K562 (cell line): ENCODE results near the gene BNIP5. TPM values are rescaled to one million over a fixed set of nuclear protein-coding genes. Genes with fewer than 3 reads are reported as not detected.

ENCODE experiments used
- ATAC-seq: fragments of 200-7000 bp; cut with Tn5 transposase; 3 replicates; pipeline ENCODE4 v1.9.1; 2020; ENCODE audit warnings: moderate library complexity
- BruUV-seq: library from RNA; stranded (reverse); fragments of 400-500 nt; replicated peaks from 2 replicates; lab custom pipeline; 2021; lab: Mats Ljungman, UMichigan
- CTCF ChIA-PET: fragments of 300-600 bp; formaldehyde crosslinking; extraction: SDS; loops from one replicate; lab custom pipeline; 2021; ENCODE audit warnings: low intra/inter-chr PET ratio; lab: Yijun Ruan, JAX
- POLR2A ChIA-PET: fragments of 300-600, 350-650 bp; sonication (Branson Sonifier 250); formaldehyde crosslinking; extraction: SDS; loops from one replicate; lab custom pipeline; 2021; ENCODE audit warnings: antibody characterized with exemption, inconsistent platforms; lab: Yijun Ruan, JAX
- DNase-seq, 4 experiments: peaks; one replicate each; pipeline versions ENCODE4 v3.0.0 to v3.0.0-alpha.2; 2011 to 2018; ENCODE audit warnings: low spot score in 3 of 4, mixed read lengths in 3 of 4; ENCODE audit errors: extremely low read depth in 1 of 4
- FAIRE-seq: peaks from 2 replicates; lab custom pipeline; 2011; peaks lifted over from hg19 to GRCh38; lab: Jason Lieb, UNC
- H2AFZ ChIP-seq: 2 replicates; pipeline ENCODE4 v1.6.0; 2011; ENCODE audit warnings: low read depth, low read length, control low read depth, inconsistent platforms
- H3K27ac ChIP-seq: fragments of 200-600 bp; 3 replicates; pipeline ENCODE4 v1.8.0; 2011; ENCODE audit warnings: low read depth, mild to moderate bottlenecking, control low read depth, inconsistent platforms, low read length, moderate library complexity, mixed read lengths; ENCODE audit errors: extremely low read depth
- H3K27me3 ChIP-seq, 2 experiments: fragments of 300-600 bp in 1 of 2; 2 replicates in 1 of 2; 3 replicates in 1 of 2; pipeline versions ENCODE4 v1.6.0 to v1.8.0; 2011; ENCODE audit warnings: inconsistent platforms in 2 of 2, low read length in 2 of 2, mild to moderate bottlenecking in 1 of 2, mixed read lengths in 1 of 2, moderate library complexity in 1 of 2; ENCODE audit not compliant: control insufficient read depth in 2 of 2, insufficient read depth in 2 of 2
- H3K36me3 ChIP-seq: fragments of 300-600 bp; 3 replicates; pipeline ENCODE4 v1.8.0; 2011; ENCODE audit warnings: mild to moderate bottlenecking, low read length, inconsistent platforms; ENCODE audit not compliant: control insufficient read depth, insufficient read depth
- H3K4me1 ChIP-seq, 2 experiments: fragments of 200-600 bp in 1 of 2; replicated peaks in 1 of 2; 2 replicates in 1 of 2; 3 replicates in 1 of 2; pipeline versions ENCODE4 v1.5.1 to v1.8.0; 2011; ENCODE audit warnings: inconsistent platforms in 2 of 2, low read length in 2 of 2, mild to moderate bottlenecking in 1 of 2, mixed read lengths in 1 of 2, moderate library complexity in 1 of 2; ENCODE audit not compliant: control insufficient read depth in 2 of 2, insufficient read depth in 2 of 2
- H3K4me2 ChIP-seq: 2 replicates; pipeline ENCODE4 v1.6.1; 2011; ENCODE audit warnings: low read length, control low read depth, inconsistent platforms, mixed read lengths; ENCODE audit not compliant: insufficient read depth
- H3K4me3 ChIP-seq: fragments of 200-600 bp; sonication (generic), shearing (Covaris generic); 2 replicates; pipeline ENCODE4 v1.5.1; 2016; ENCODE audit warnings: control low read depth, inconsistent platforms
- H3K79me2 ChIP-seq: fragments of 200-600 bp; 3 replicates; pipeline ENCODE4 v1.8.0; 2011; ENCODE audit warnings: low read length, inconsistent platforms; ENCODE audit not compliant: control insufficient read depth, insufficient read depth
- H3K9ac ChIP-seq, 2 experiments: 2 replicates each; pipeline versions ENCODE4 v1.6.0 to v1.6.1; 2011; ENCODE audit warnings: low read depth in 2 of 2, low read length in 2 of 2, control low read depth in 1 of 2, inconsistent platforms in 1 of 2, mild to moderate bottlenecking in 1 of 2, mixed read lengths in 1 of 2; ENCODE audit not compliant: insufficient read depth in 1 of 2
- H3K9me1 ChIP-seq: one replicate; pipeline ENCODE4 v1.6.0; 2011; ENCODE audit warnings: inconsistent platforms, mild to moderate bottlenecking, low read length, moderate library complexity; ENCODE audit not compliant: control insufficient read depth, insufficient read depth
- H3K9me3 ChIP-seq: replicated peaks from 2 replicates; pipeline ENCODE4 v1.5.1; 2011; ENCODE audit warnings: low read depth, low read length, inconsistent platforms; ENCODE audit not compliant: control insufficient read depth, insufficient read depth
- H4K20me1 ChIP-seq: replicated peaks from 2 replicates; pipeline ENCODE4 v1.6.1; 2011; ENCODE audit warnings: low read length, inconsistent platforms, mixed read lengths; ENCODE audit not compliant: control insufficient read depth, insufficient read depth
- CAMTA2 ChIP-seq: fragments of 250-450 bp; sonication (Bioruptor Pico); conservative IDR thresholded peaks from 2 replicates; pipeline ENCODE4 v1.5.1; 2022
- YY1 ChIP-seq, 3 experiments: IDR thresholded peaks; 2 replicates each; pipeline ENCODE4 v1.6.1; 2011; ENCODE audit warnings: low read length in 2 of 3, mild to moderate bottlenecking in 2 of 3, moderate library complexity in 2 of 3, borderline replicate concordance in 1 of 3, control low read depth in 1 of 3, low read depth in 1 of 3; ENCODE audit not compliant: insufficient read depth in 3 of 3, insufficient replicate concordance in 2 of 3, control insufficient read depth in 1 of 3, insufficient read length in 1 of 3; ENCODE audit errors: extremely low read depth in 1 of 3
- WGBS: fragments of 100-300 bp; shearing (Covaris generic); methylation state at CpG from one replicate; pipeline ENCODE4 v1.1.6; 2016; ENCODE audit warnings: low coverage, mixed read lengths; ENCODE audit not compliant: insufficient coverage; ENCODE audit errors: missing lambda C conversion rate; 5-methylcytosine and 5-hydroxymethylcytosine counted together
- in situ Hi-C: fragments of 300-500 bp; cut with MboI; formaldehyde crosslinking; loops from 4 replicates; pipeline ENCODE4 v1.15.0; 2018; ENCODE audit warnings: inconsistent platforms, mixed read lengths
- intact Hi-C: fragments of 100-400 bp; cut with micrococcal nuclease; formaldehyde crosslinking; loops from 2 replicates; pipeline ENCODE4 v1.14.2; 2022
- polyA plus RNA-seq, 8 experiments: library from polyadenylated mRNA; depleted of rRNA in 4 of 8; stranded (reverse) in 5 of 8; unstranded in 3 of 8; fragments of >200 nt; fragmentation: Nextera tagmentation in 2 of 8; fragmentation: Illumina TruSeq in 1 of 8; extraction: Ambion mirVana in 2 of 8; extraction: Trizol in 1 of 8; gene quantifications; 2 replicates each; pipeline versions ENCODE4 v1.2.1 to v1.2.3, GENCODE V29; 2011 to 2014; ENCODE audit warnings: inconsistent platforms in 1 of 8, missing spikeins in 1 of 8
- total RNA-seq, 7 experiments: library from RNA; depleted of rRNA in 6 of 7; stranded (reverse); fragments of >200 nt in 6 of 7; fragmentation: Illumina TruSeq in 2 of 7; extraction: Trizol in 2 of 7; gene quantifications; 2 replicates each; pipeline versions ENCODE4 v1.2.1 to v1.2.3, GENCODE V29; 2011 to 2021; ENCODE audit warnings: low replicate concordance in 1 of 7

Gene BNIP5
- total and polyA plus RNA-seq, 9 of the 15 experiments (the other 6 are each of a cell fraction or from before 2014, with no cell fraction given), result not detected

DNA sequence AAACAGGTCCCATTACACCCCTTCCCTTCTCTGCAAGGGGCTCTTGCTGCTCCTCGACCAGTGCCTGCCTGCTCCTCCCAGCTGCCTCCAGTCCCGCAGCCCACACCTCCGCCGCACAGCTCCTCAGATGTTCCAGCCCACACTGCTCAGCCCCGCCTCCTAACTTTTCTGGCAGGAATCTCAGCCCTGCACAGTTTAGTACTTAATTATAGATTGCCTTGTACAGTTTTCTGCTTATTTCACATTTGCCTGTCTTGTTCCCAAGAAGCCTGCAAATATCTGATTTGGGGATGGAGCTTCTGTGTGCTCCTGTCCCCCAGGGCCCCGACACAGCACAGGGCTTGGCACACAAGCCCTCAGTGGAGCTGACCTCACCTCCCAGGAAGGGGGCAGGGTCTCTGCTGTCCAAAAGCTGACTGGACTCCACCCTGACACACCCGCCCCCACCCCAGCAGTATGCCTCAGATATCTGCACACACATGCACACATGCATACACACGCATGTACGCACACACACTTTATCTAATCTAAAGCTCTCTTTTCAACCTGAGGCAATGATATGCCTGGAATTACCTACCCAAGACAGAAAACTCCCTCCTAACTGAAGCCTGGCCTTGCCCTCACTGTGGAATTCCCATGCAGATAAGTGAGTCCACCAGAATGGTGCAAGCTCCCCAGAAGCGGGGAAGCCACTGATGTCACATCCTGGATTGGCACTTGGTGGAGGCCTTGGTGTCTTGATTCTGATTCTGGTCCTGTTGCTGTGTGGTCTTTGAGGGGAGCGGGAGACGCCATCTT lies 68.0 kb downstream of the BNIP5 start:
- intact Hi-C loops (no loop called here), in situ Hi-C loops (no loop called here)
- CTCF ChIA-PET, result interaction anchor here (0.5 kb wide), 1 partner anchor 399 kb away, joined by 7 read pairs; no protein-coding TSS in a partner anchor
- Histone ChIP-seq H3K27me3 (peaks cover 39 to 59% of the 10 kb centered on the region in 2 experiments), H4K20me1 (no peaks in the 10 kb centered on the region), H3K9me3 (no peaks in the 10 kb centered on the region), H3K9ac (no peak overlapping the region), H3K4me3 (no peak overlapping the region), H3K4me2 (no peak overlapping the region), H3K4me1 (peaks cover 6 to 25% of the 10 kb centered on the region in 2 experiments; a peak in 4 of 5 replicates), H3K79me2 (no peaks in the 10 kb centered on the region), H2AFZ (no peak overlapping the region), H3K9me1 (no peaks in the 10 kb centered on the region), H3K27ac (no peak overlapping the region), H3K36me3 (no peaks in the 10 kb centered on the region)
- POLR2A ChIA-PET, result interaction anchor here (1.0 kb wide), 1 partner anchor 16 kb away, joined by 4 read pairs; no protein-coding TSS in a partner anchor
- BruUV-seq, result no TSS peak
- DNase-seq (peak in 2 of 4 experiments; percentile 54 to 59), ATAC-seq (peak; percentile 69; the same call in 2 of the 3 replicates), FAIRE-seq (no peak)
- WGBS, result 12% methylated on average over 12 of the region's 12 CpGs
- TF ChIP-seq YY1 (IDR thresholded peaks at IDR 0.05; ENCODE audit: borderline replicate concordance in 1 of 3, control insufficient read depth in 1 of 3, extremely low read depth in 1 of 3, insufficient read depth in 3 of 3, insufficient read length in 1 of 3, insufficient replicate concordance in 2 of 3, low read depth in 1 of 3, low read length in 2 of 3) (peak in 1 of 3 experiments; percentile 32), CAMTA2 (no peak)
